Stimulated activated naive CD8-positive, alpha-beta T cell treated with anti-CD3 and anti-CD28 coated beads, Interleukin-15, Interleukin-2, amounts not matched to agents 100 ng/mL and 50 ng/mL, for 24 hours (primary cell): Measurements from ENCODE around the gene NUP62.
"Not testable (repeated sequence)": the region's sequence is repeated elsewhere in the genome, so short reads cannot be mapped to it uniquely, and the experiment has no call there.

ENCODE experiments used
- H3K27ac Mint-ChIP-seq: one replicate; pipeline ENCODE4 v1.8.0; 2021; ENCODE audit warnings: mild to moderate bottlenecking, mixed read lengths
- H3K27me3 Mint-ChIP-seq: one replicate; pipeline ENCODE4 v1.8.0; 2021; ENCODE audit warnings: mixed read lengths
- H3K36me3 Mint-ChIP-seq: one replicate; pipeline ENCODE4 v1.8.0; 2021; ENCODE audit warnings: low read depth, mixed read lengths
- H3K4me1 Mint-ChIP-seq: one replicate; pipeline ENCODE4 v1.8.0; 2021; ENCODE audit warnings: low read depth, mixed read lengths
- H3K4me3 Mint-ChIP-seq: one replicate; pipeline ENCODE4 v1.8.0; 2021; ENCODE audit warnings: mild to moderate bottlenecking, mixed read lengths
- H3K9me3 Mint-ChIP-seq: one replicate; pipeline ENCODE4 v1.8.0; 2021; ENCODE audit warnings: mixed read lengths

Gene NUP62

GRCh38 chr19:49957262-49957915 is 28.1 kb upstream of the NUP62 start:
- no peaks in the 10 kb centered on the region for H3K9me3 Mint-ChIP-seq
- H3K36me3 Mint-ChIP-seq: no peaks in the 10 kb centered on the region
- H3K4me1 Mint-ChIP-seq: no peaks in the 10 kb centered on the region
- no peak overlapping the region for H3K27ac Mint-ChIP-seq
- H3K4me3 Mint-ChIP-seq: no peak overlapping the region
- peaks cover 18% of the 10 kb centered on the region for H3K27me3 Mint-ChIP-seq

DNA sequence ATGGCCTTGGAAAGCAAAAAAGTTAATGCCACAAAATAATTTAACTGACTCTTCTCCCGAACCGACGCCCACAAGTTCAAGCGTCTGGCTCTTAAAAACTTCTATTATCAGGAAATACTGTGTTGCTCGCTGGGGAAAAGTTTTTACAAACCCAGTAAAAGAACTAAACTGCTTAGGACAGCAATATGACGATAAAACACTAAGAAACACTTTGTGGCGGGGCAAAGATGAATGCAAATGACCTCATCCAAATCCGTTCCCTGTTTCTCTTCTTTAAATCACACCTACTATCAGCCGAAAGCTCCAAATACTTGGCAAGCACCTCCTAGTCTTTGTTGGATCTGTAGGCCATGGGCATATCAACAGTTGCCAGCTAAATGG is 26.8 kb upstream of the NUP62 start:
- Mint-ChIP-seq H3K9me3 (no peaks in the 10 kb centered on the region), H3K4me3 (no peak overlapping the region), H3K4me1 (no peaks in the 10 kb centered on the region), H3K36me3 (no peaks in the 10 kb centered on the region), H3K27me3 (peaks cover 18% of the 10 kb centered on the region), H3K27ac (no peak overlapping the region)

GRCh38 chr19:49954933-49955332 is 25.6 kb upstream of the NUP62 start:
- Mint-ChIP-seq H3K36me3 (no peaks in the 10 kb centered on the region), H3K27ac (no peak overlapping the region), H3K4me3 (no peak overlapping the region), H3K9me3 (no peaks in the 10 kb centered on the region), H3K4me1 (no peaks in the 10 kb centered on the region), H3K27me3 (peaks cover 23% of the 10 kb centered on the region)

GRCh38 chr19:49954092-49954829 is 25.0 kb upstream of the NUP62 start:
- H3K27ac Mint-ChIP-seq: no peak overlapping the region
- no peaks in the 10 kb centered on the region for H3K36me3 Mint-ChIP-seq
- no peak overlapping the region for H3K4me3 Mint-ChIP-seq
- peaks cover 23% of the 10 kb centered on the region for H3K27me3 Mint-ChIP-seq
- no peaks in the 10 kb centered on the region for H3K9me3 Mint-ChIP-seq
- H3K4me1 Mint-ChIP-seq: no peaks in the 10 kb centered on the region

- Mint-ChIP-seq H3K27me3 (peaks cover 23% of the 10 kb centered on the region), H3K4me3 (no peak overlapping the region), H3K4me1 (no peaks in the 10 kb centered on the region), H3K36me3 (no peaks in the 10 kb centered on the region), H3K27ac (no peak overlapping the region), H3K9me3 (no peaks in the 10 kb centered on the region)
These were observed 24.1 kb upstream of the NUP62 start for GRCh38 chr19:49953416-49953815.

GRCh38 chr19:49952906-49953305 is 23.6 kb upstream of the NUP62 start:
- Mint-ChIP-seq H3K9me3 (no peaks in the 10 kb centered on the region), H3K4me3 (no peak overlapping the region), H3K4me1 (no peaks in the 10 kb centered on the region), H3K27ac (no peak overlapping the region), H3K36me3 (no peaks in the 10 kb centered on the region), H3K27me3 (peaks cover 23% of the 10 kb centered on the region)

DNA sequence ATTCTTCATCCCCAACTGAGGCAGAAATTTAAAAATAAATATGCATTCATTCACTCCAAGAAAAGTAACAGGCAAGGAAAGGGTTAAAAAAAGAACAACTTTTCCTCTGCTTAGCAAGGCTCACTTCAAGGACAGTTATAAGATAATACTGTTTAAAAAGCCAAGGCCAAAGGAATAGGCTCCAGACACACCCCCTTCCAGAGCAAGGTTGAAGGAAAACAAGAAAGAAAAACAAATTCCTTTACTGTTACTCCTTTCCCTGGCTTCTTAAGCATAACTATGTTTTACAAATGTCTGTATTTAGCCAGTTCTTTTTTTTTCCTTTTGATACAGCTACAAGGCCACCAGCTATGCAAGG is 23.2 kb upstream of the NUP62 start:
- Mint-ChIP-seq H3K9me3 (no peaks in the 10 kb centered on the region), H3K4me1 (no peaks in the 10 kb centered on the region), H3K27me3 (peaks cover 23% of the 10 kb centered on the region), H3K27ac (no peak overlapping the region), H3K4me3 (no peak overlapping the region), H3K36me3 (no peaks in the 10 kb centered on the region)

DNA sequence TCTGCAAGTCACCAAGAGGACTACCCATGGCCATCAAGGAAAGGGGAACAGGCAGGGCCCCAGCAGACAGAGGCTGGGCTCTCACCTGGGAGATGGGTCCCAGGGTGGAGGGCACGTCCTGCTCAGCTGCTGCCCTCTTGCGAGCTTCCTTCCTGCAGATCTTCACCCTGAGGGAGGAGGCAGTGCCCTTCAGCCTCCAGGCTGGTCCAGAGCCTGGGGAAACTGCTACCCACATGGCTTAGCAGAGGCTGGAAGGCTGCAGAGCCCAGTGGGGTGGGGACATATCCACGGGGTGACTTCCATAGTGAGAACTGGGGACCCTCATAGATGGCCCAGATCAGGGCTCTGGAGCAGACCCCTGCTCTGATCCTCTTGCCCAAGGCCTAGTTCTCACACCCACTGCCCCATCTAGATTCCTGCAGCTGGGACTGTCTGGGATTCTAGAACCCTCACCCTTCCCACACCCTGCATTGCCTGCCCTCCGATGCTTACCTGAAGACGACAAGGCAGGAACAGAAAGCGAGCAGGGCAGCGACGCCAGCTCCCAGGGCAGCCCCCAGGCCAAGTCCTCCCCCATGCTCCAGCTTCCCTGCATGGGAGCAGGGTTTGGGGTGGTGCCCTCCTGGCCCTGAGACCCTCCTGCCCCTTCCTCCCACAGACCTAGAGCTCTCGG is 22.6 kb upstream of the NUP62 start:
- Mint-ChIP-seq H3K27me3 (peaks cover 23% of the 10 kb centered on the region), H3K36me3 (no peaks in the 10 kb centered on the region), H3K4me1 (no peaks in the 10 kb centered on the region), H3K27ac (no peak overlapping the region), H3K4me3 (no peak overlapping the region), H3K9me3 (no peaks in the 10 kb centered on the region)

DNA sequence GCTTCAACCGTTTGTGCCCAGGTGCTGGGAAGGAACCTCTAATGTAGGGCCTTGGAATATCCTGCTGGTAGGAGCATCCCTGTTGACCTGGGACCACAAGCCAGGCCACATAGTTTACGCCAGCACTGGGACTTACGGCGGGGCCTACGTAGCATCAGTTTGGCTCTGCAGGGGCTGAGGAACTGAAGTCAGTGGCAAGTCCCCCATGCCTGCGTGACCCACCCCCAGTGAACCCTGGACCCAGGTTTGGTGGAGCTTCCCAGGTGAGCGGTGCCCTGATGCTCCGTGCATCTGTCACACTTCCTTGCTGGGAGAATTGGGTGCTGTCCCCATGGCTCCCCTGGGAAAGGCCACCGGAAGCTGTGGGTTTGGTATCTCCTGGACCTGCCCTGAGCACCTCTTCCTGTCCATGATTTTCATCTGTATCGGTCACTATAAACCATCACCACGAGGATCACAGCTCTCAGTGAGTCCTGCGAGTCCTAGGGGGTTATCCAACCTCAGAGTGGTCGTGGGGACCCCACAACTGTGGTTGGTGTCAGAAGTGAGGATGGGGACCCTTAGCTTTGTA is 21.7 kb upstream of the NUP62 start:
- no peak overlapping the region for H3K4me3 Mint-ChIP-seq
- peaks cover 23% of the 10 kb centered on the region for H3K27me3 Mint-ChIP-seq
- H3K27ac Mint-ChIP-seq: no peak overlapping the region
- H3K4me1 Mint-ChIP-seq: no peaks in the 10 kb centered on the region
- H3K9me3 Mint-ChIP-seq: no peaks in the 10 kb centered on the region
- no peaks in the 10 kb centered on the region for H3K36me3 Mint-ChIP-seq

- H3K27me3 Mint-ChIP-seq: peaks cover 23% of the 10 kb centered on the region
- no peak overlapping the region for H3K27ac Mint-ChIP-seq
These were observed 21.3 kb upstream of the NUP62 start for GRCh38 chr19:49950590-49950948.

GRCh38 chr19:49949742-49950589 is 20.7 kb upstream of the NUP62 start:
- Mint-ChIP-seq H3K4me1 (no peaks in the 10 kb centered on the region), H3K27ac (no peak overlapping the region), H3K36me3 (no peaks in the 10 kb centered on the region), H3K4me3 (no peak overlapping the region), H3K9me3 (peaks cover 4% of the 10 kb centered on the region), H3K27me3 (peaks cover 23% of the 10 kb centered on the region)

More at GRCh38 chr19:49950590-49950948, 21.3 kb upstream of the NUP62 start:
- Mint-ChIP-seq H3K4me3 (no peak overlapping the region), H3K36me3 (no peaks in the 10 kb centered on the region), H3K9me3 (no peaks in the 10 kb centered on the region), H3K4me1 (no peaks in the 10 kb centered on the region)

GRCh38 chr19:49946415-49946814 is 17.1 kb upstream of the NUP62 start:
- no peak overlapping the region for H3K4me3 Mint-ChIP-seq
- peaks cover 4% of the 10 kb centered on the region for H3K9me3 Mint-ChIP-seq
- peaks cover 20% of the 10 kb centered on the region for H3K27me3 Mint-ChIP-seq
- no peaks in the 10 kb centered on the region for H3K36me3 Mint-ChIP-seq
- peaks cover 4% of the 10 kb centered on the region for H3K4me1 Mint-ChIP-seq
- no peak overlapping the region for H3K27ac Mint-ChIP-seq

- H3K27ac Mint-ChIP-seq, H3K4me1 Mint-ChIP-seq, H3K36me3 Mint-ChIP-seq, H3K4me3 Mint-ChIP-seq, H3K9me3 Mint-ChIP-seq: not testable (repeated sequence)
- H3K27me3 Mint-ChIP-seq: peaks cover 15% of the 10 kb centered on the region
These were observed 15.3 kb upstream of the NUP62 start for GRCh38 chr19:49944567-49944966.

- peaks cover 15% of the 10 kb centered on the region for H3K27me3 Mint-ChIP-seq
- H3K27ac Mint-ChIP-seq: no peak overlapping the region
- H3K4me1 Mint-ChIP-seq: peaks cover 7% of the 10 kb centered on the region
- no peaks in the 10 kb centered on the region for H3K36me3 Mint-ChIP-seq
- H3K9me3 Mint-ChIP-seq: peaks cover 3% of the 10 kb centered on the region
- no peak overlapping the region for H3K4me3 Mint-ChIP-seq
These were observed 11.1 kb upstream of the NUP62 start for GRCh38 chr19:49940482-49940791.
